NCI-H748 treated with DMSO at 0.1 percent for 48 hours (cell line): Measurements from ENCODE around the gene PSME3.
"Not testable (repeated sequence)": the region's sequence is repeated elsewhere in the genome, so short reads cannot be mapped to it uniquely, and the experiment has no call there.

Source experiments
- DNase-seq: peaks from one replicate; lab custom pipeline; 2025; lab: John Stamatoyannopoulos, UW

Gene PSME3

DNA sequence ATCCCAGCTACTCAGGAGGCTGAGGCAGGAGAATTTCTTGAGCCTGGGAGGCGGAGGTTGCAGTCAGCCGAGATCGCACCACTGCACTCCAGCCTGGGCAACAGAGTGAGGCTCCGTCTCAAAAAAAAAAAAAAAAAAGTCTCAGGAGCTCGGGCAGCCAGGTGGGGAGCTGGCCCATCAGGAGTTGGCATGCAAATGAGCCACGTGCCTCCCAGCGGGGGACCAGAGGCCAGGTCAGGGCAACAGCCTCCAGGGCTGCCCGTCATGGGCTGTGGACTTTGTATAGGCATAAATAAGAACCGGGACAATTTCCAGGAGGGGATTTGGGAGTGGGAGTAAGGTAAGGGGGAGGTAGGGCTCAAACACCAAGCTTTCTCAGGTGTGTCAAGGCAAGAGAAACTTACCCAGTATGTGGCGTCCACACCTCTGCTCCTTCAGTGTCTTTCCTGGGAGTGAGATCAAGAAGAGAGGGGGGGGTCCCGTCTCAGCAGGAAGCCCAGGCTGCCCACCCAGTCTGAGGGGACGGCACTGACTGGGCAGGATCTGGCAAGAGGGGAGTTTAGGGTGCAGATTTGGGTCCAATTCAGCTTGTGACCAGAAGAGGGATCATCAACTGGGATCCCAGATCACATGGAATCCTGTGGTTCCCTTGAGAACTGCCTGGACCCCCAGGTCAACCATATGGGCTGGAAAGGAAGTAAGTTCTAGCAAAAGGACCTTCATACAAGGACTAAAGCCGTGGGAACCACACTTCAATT is 45.1 kb downstream of the PSME3 start:
- DNase-seq = no peak

DNA sequence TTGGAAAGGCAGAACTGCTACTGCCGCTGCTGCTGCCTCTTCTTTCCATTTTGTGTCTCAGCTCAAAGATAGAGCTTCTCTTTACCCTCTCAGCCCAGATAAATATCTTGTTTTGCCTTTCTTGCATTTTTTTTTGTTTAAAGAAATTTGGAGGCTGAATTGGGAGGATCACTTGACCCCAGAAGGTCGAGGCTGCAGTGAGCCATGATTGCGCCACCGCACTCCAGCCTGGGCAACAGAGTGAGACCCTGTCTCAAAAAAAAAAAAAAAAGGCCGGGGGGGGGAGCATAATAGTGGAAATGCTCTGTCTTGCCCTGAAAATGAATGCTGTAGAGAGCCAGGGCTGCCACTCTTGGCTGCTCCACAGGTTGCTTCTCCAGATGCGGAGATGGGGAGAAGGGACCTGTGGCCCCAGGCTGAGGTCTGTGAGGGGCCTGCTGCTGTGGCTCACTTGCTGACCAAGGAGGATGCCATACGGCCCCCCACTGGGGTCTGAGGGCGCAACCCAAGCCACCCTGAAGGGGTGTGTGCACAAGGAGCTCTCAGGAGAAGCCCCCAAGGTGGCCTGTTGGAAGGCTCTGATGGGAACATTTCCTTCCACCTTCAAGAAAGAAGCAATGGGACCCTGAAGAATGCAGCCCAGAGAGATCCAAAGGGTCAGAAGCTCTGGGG is 45.9 kb downstream of the PSME3 start:
- DNase-seq = no peak

DNA sequence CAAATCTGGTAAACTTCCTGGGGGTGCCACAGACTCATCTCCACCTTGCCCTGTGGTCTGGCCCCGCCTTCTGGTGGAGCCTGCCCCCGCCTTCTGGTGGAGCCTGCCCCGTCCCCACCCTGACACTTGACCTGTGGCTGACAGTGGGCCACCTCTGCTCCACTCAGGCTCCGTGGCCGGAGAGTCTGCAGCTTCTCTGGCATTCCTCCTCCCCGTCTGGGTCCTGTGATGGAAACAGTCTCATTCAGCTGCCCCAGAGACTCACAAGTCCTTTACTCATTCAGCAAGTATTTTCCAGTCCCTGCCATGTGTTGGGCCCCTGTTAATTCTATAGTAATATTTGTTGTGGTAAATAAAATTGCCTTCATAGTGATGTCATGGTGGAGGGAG is 46.4 kb downstream of the PSME3 start:
- DNase-seq = no peak

DNA sequence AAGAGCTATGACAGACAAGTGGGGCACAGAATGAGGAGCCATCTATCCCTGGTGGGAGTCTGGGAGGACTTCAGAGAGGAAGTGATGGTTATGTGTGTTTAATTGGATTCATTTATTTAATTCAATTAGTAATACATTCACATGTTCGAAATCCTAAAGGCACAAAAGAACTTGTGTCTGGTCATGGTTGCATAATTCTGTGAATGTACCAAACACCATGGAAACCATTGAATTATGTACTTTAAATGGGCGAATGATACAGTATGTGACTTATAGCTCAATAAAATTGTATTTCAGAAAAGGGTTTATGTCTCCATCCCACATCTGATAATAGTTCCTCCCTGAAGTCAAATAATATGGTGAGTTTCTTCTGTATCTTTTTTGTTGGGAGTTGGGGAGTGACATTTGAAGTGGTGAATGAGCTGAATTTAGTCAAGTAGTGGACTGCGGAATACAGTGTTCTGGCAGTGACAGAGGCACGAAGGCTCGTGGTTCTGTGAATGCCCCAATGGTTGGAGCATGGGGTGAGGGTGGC is 47.6 kb downstream of the PSME3 start:
- DNase-seq = no peak

DNA sequence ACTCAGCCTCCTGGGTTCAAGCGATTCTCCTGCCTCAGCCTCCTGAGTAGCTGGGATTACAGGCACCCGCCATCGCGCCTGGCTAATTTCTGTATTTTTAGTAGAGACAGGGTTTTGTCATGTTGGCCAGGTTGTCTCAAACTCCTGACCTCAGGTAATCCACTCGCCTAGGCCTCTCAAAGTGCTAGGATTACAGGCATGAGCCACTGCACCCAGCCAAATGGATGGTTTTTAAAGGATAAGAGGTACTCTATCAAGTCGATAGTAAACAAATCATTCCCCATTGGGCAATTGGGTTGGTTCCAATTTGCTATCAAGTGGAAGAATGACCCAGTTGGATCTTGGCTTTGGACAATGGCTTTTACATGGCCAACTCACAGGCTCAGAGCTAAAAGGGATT is 48.5 kb downstream of the PSME3 start:
- DNase-seq = not testable (repeated sequence)

DNA sequence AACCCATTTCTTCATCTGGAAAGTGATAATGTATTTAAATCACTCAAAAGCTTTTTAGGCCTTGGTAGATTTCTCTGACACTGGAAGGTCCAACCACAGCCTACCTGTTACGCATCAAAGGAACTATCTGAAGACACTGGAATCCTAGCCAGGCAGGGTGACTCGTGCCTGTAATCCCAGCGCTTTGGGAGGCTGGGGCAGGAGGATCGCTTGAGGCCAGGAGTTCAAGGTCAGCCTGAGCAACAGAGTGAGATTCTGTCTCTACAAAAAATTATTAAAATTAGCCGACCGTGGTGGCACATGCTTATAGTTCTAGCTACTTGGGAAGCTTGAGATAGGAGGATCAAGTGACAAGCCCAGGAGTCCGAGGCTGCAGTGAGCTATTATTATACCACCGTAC is 49.0 kb downstream of the PSME3 start:
- no peak for DNase-seq

DNA sequence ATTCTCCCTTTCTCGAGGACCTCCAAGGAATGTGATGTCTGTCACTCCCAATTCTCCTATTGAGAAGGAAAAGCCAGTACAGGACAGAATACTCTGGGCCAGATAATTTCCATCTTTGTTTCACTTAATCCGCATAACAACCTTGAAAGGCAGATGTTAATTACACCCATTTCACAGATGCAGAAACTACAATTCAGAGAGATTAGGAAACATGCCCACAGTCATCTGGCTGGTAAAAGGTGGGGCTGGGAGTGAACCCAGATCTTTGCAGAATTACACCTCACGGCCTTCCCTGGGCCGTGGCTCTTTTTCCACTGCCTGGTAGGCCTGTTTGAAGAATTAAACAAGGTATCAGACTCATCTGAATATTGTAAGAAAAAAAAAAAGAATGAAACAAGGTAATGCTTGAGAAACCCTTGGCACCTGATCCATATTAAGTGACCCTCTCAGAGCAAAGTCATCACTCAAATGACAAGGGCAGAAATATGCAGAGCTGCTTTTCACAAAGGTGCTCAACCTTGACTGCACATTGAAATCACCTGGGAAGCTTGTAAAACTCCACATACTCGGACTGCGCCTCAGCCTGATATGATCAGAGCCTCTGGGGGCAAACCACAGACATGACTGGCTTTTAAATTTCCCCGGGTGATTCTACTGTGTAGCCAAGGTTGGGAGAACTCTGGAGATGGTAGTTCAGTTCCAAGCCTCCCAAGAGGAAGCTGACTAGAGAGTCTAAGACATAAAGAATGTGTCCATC is 50.8 kb downstream of the PSME3 start:
- no peak for DNase-seq

DNA sequence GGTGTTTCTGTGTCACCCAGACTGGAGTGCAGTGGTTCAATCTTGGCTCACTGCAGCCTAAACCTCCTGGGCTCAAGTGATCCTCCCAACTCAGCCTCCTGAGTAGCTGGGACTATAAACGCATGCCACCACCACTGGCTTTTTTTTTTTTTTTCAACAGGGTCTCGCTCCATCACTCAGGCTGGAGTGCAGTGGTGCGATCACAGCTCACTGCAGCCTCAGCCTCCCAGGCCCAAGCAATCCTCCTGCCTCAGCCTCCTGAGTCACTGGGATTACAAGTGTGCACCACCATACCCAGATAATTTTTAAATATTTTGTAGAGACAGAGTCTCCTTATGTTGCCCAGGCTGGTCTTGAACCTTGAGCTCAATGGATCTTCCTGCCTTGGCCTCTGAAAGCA is 52.6 kb downstream of the PSME3 start:
- not testable (repeated sequence) for DNase-seq

DNA sequence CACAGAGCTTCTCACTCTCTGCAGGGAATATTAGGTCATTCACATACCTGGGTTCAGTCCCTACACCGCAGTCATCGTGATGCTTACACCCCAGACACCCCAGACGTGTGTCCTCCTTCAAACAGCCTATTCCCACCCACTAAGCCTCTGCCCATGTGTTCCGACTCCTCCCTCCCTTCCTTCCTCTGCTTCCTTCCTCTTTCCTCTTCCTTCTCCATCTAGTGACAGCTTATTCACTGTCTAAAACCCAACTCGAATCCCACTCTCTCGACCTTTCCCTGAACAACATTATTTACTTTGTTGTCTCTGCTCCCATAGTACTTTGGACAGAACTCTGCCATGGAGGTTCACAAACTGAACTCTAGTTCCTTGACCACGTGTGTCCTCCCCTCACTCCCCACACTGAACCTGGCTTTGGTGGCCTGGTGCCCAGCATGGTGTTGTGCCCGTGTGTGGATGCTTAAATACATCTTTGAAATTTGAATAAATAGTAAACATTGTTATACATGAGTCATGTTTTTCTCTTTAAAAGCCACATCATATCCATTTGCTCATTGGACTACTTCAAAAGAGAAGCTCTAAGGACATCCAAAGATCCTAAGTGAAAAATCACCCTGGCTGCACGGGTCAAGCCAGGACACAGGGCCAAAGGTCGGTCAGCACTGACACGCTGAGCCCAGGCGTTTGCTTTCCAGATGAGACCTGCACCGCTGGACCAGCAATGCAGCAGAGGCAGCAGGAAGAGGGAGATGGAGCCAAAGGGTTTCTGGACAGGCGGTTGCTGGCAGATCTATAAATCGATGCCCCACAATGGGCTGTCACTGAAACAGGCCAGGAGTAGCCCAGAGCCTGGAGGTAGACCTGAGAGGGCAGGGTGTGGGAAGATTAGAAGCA is 53.3 kb downstream of the PSME3 start:
- DNase-seq = no peak

DNA sequence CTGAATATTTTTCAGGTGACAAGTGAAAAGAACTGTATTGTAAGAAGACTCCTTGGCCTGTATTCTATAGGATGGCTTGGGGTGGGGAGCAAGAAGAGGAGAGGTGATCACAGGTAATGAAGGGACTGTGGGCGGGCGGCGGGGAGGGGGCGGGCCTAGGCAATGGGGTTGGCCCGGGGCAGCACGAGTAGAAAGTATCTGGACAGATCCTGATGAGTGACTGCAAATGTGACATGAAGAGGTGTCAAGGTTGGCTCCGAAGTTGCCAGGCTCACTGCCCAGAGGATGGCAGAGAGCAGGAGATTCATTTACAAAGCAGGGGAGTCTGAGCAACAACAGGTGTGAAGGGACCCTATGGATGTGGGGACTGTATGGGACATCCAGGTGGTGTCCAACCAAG is 56.6 kb downstream of the PSME3 start:
- DNase-seq = no peak

DNA sequence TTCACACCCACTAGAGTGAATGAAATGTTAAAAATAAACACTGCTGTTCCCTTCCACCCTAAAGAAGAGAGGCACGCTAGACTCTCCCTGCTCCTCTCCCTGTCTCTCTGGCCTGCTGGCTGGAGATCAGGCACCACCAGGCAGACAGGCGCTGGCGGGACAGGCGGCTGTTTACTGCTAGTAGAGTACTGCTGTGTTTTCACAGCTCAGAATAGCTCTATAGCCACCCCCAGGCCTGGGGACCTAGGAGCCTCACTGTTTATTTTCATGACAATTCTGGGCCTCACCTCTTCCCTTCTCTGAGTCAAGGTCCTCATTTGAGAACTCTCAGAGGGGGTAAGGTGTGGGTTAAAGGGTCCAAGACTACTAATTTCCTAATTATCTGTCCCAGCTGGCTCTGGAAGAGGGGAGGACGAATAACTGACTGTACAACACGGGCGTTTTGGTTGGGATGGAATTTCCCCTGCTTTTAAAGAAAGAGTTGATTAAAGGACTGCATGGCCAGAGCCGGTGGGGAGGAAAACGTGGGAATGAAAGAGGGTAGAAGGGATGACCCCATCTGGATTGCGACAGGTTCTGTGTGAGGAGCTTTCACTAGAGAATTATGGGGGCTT is 58.4 kb downstream of the PSME3 start:
- no peak for DNase-seq

DNA sequence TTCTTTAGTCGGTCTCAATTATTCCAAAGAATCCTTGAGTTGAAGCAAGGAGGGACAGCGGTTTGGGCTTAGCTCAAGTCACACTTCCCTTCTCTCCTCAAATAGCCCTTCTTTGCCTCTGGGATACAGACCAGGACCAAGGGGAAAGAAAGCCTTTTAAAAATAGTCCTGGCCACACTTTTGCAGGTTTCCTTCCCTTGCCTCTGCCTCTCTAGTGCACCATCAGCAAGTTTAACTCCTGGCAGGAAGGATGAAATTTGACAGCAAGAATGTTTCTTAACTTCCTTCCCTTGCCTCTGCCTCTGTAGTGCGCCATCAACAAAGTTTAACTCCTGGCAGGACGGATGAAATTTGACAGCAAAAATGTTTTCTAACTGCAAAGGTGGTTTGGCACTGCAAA is 60.2 kb downstream of the PSME3 start:
- DNase-seq = no peak
